ENCODE measurements around the gene CPVL. TPM values are rescaled to one million over a fixed set of nuclear protein-coding genes. Genes with fewer than 3 reads are reported as not detected.

CPVL gene
- total and polyA plus RNA-seq, 2 of the 8 experiments (the other 6 are each of a cell fraction or from before 2014, with no cell fraction given), result 40.0 to 55.0 TPM

GRCh38 chr7:29096446-29096730 lies 49.9 kb downstream of the CPVL start:
- no peak overlapping the region for H4K5ac ChIP-seq (ENCODE audit: insufficient read length, low read depth, low read length)
- H3K23me2 ChIP-seq (ENCODE audit: low read depth, low read length), result no peaks in the 10 kb centered on the region
- H3K36me3 ChIP-seq (ENCODE audit: control insufficient read depth in 2 of 4, insufficient read depth in 4 of 4, low read length in 3 of 4), result no peaks in the 10 kb centered on the region
- no peaks in the 10 kb centered on the region for H4K20me1 ChIP-seq (replicated peaks in 1 of 2; ENCODE audit: control insufficient read depth in 1 of 2, insufficient read depth in 2 of 2, low read length in 2 of 2)
- no peak overlapping the region for H2BK15ac ChIP-seq (ENCODE audit: low read length)
- ChIA-PET CTCF (ENCODE audit: partially characterized antibody) (interaction anchor here (1.1 to 28.4 kb wide), 4 partner anchors 10 to 256 kb away, joined by 3 to 692 read pairs (median 74); partner anchors contain the start of gene TRIL), POLR2A (ENCODE audit: partially characterized antibody) (no interaction called here)
- H3K56ac ChIP-seq (replicated peaks; ENCODE audit: insufficient read length, low read depth, low read length), result no peak overlapping the region
- H2BK20ac ChIP-seq (ENCODE audit: low read length), result no peak overlapping the region
- no peak for FAIRE-seq
- H2BK12ac ChIP-seq (ENCODE audit: low read depth, low read length), result no peak overlapping the region
- H3K18ac ChIP-seq (ENCODE audit: extremely low read depth, low read length), result no peak overlapping the region
- no peak overlapping the region for H4K8ac ChIP-seq (ENCODE audit: extremely low read depth, insufficient read depth, low read length)
- no peak overlapping the region for H3K4ac ChIP-seq (replicated peaks; ENCODE audit: insufficient read length, low read depth, low read length)
- DNase-seq (ENCODE audit: low read depth in 1 of 2, low spot score in 2 of 2), result no peak
- H2BK5ac ChIP-seq (ENCODE audit: low read depth, low read length), result no peak overlapping the region
- no peaks in the 10 kb centered on the region; the same call in 1 of the 2 replicates for H3K79me1 ChIP-seq (ENCODE audit: low read depth, low read length)
- H3K23ac ChIP-seq (ENCODE audit: insufficient read length), result no peak overlapping the region
- H3K27ac ChIP-seq (ENCODE audit: low read depth, low read length), result no peak overlapping the region
- no peak overlapping the region for H4K91ac ChIP-seq (replicated peaks; ENCODE audit: insufficient read length, low read length)
- WGBS, 2 experiments (ENCODE audit: extremely low coverage in 1 of 2, insufficient coverage in 1 of 2, insufficient read length in 1 of 2, insufficient replicate concordance in 2 of 2, low coverage in 1 of 2, low lambda C conversion rate in 2 of 2, missing lambda C conversion rate in 1 of 2), result 89% methylated on average over 5 of the region's 5 CpGs; no CpG with 5 or more reads in 1 of the 2 experiments
- H3K4me3 ChIP-seq (ENCODE audit: extremely low read depth in 1 of 4, insufficient read depth in 2 of 4, low read depth in 3 of 4, low read length in 4 of 4), result no peak overlapping the region
- H3K14ac ChIP-seq (ENCODE audit: insufficient read length), result no peak overlapping the region
- H2AK5ac ChIP-seq (ENCODE audit: low read depth, low read length), result no peak overlapping the region
- no peak overlapping the region for H3K4me2 ChIP-seq (ENCODE audit: insufficient read depth in 1 of 2, low read depth in 2 of 2, low read length in 2 of 2)
- no peaks in the 10 kb centered on the region for H3K79me2 ChIP-seq (ENCODE audit: control insufficient read depth in 1 of 2, insufficient read depth in 2 of 2, low read length in 2 of 2)
- no peaks in the 10 kb centered on the region for H3K27me3 ChIP-seq (replicated peaks in 1 of 4; ENCODE audit: control insufficient read depth in 3 of 4, extremely low read depth in 1 of 4, insufficient read depth in 3 of 4, low read length in 3 of 4)
- H3K9me3 ChIP-seq (ENCODE audit: insufficient read depth in 2 of 2, low read depth in 1 of 2, low read length in 1 of 2), result no peaks in the 10 kb centered on the region
- no peak overlapping the region for H3K9ac ChIP-seq (replicated peaks in 1 of 4; ENCODE audit: extremely low read depth in 1 of 4, low read depth in 3 of 4, low read length in 3 of 4)
- H3K4me1 ChIP-seq (replicated peaks in 1 of 4; ENCODE audit: control insufficient read depth in 3 of 4, insufficient read depth in 4 of 4, low read length in 3 of 4), result peaks cover 0 to 2% (median 0%) of the 10 kb centered on the region in 4 experiments; a peak in 1 of 7 replicates
- no peak overlapping the region for H2AFZ ChIP-seq (ENCODE audit: low read length)
- no peak overlapping the region for H2BK120ac ChIP-seq (replicated peaks; ENCODE audit: low read depth, low read length)
- no peak for TF ChIP-seq TBP (IDR thresholded peaks at IDR 0.05; ENCODE audit: low read depth, low read length)
- no peak for TF ChIP-seq PHF8 (conservative IDR thresholded peaks at IDR 0.05; ENCODE audit: low read depth, low read length)
- TF ChIP-seq HDAC6 (IDR thresholded peaks at IDR 0.05; ENCODE audit: low read depth, low read length), result no peak
- no peak for TF ChIP-seq CBX8 (IDR thresholded peaks at IDR 0.05; ENCODE audit: borderline replicate concordance, low read depth, low read length)
- TF ChIP-seq SAP30 (IDR thresholded peaks at IDR 0.05; ENCODE audit: insufficient read depth, insufficient replicate concordance, low read length), result no peak
- no peak for TF ChIP-seq SIN3A (conservative IDR thresholded peaks at IDR 0.05 in 1 of 2, IDR thresholded peaks at IDR 0.05 in 1 of 2; ENCODE audit: low read depth in 1 of 2, low read length in 2 of 2)

Measured in H1 (cell line).